ENCODE measurements around the gene TOM1.

The TOM1 gene

GRCh38 chr22:35333220-35333619, 33.5 kb downstream of the TOM1 start:
- no peak for DNase-seq
- in situ Hi-C loops (cut with HindIII; ENCODE audit: low pct_ligation_motif_present, low sequenced_read_pairs) = no loop called here
- H3K27ac ChIP-seq = no peak overlapping the region
- no peaks in the 10 kb centered on the region for H3K27me3 ChIP-seq (replicated peaks)
- H3K4me3 ChIP-seq (ENCODE audit: low read depth, low read length) = no peak overlapping the region
- TF ChIP-seq CTCF (IDR thresholded peaks at IDR 0.05; ENCODE audit: low read depth, low read length, missing control alignments) = no peak
- H3K36me3 ChIP-seq (replicated peaks) = peaks cover 55% of the 10 kb centered on the region

- H3K36me3 ChIP-seq (replicated peaks) = peaks cover 57% of the 10 kb centered on the region
- no peak overlapping the region for H3K27ac ChIP-seq
- H3K27me3 ChIP-seq (replicated peaks) = no peaks in the 10 kb centered on the region
- no peak for TF ChIP-seq CTCF (IDR thresholded peaks at IDR 0.05; ENCODE audit: low read depth, low read length, missing control alignments)
- no peak overlapping the region for H3K4me3 ChIP-seq (ENCODE audit: low read depth, low read length)
- no peak for DNase-seq
- in situ Hi-C loops (cut with HindIII; ENCODE audit: low pct_ligation_motif_present, low sequenced_read_pairs) = no loop called here
Measured at GRCh38 chr22:35334004-35334403, 34.3 kb downstream of the TOM1 start.

GRCh38 chr22:35335468-35335867, 35.8 kb downstream of the TOM1 start:
- H3K27ac ChIP-seq = no peak overlapping the region

GRCh38 chr22:35335936-35336781, 36.5 kb downstream of the TOM1 start:
- DNase-seq = no peak

More at GRCh38 chr22:35335468-35335867, 35.8 kb downstream of the TOM1 start:
- H3K27me3 ChIP-seq (replicated peaks) = no peaks in the 10 kb centered on the region
- no peak overlapping the region for H3K4me3 ChIP-seq (ENCODE audit: low read depth, low read length)
- H3K36me3 ChIP-seq (replicated peaks) = peaks cover 54% of the 10 kb centered on the region
- DNase-seq = no peak
- in situ Hi-C loops (cut with HindIII; ENCODE audit: low pct_ligation_motif_present, low sequenced_read_pairs) = no loop called here
- no peak for TF ChIP-seq CTCF (IDR thresholded peaks at IDR 0.05; ENCODE audit: low read depth, low read length, missing control alignments)

GRCh38 chr22:35337932-35338331, 38.2 kb downstream of the TOM1 start:
- DNase-seq = no peak
- in situ Hi-C loops (cut with HindIII; ENCODE audit: low pct_ligation_motif_present, low sequenced_read_pairs) = no loop called here
- H3K27ac ChIP-seq = no peak overlapping the region
- peaks cover 47% of the 10 kb centered on the region for H3K36me3 ChIP-seq (replicated peaks)
- no peaks in the 10 kb centered on the region for H3K27me3 ChIP-seq (replicated peaks)
- H3K4me3 ChIP-seq (ENCODE audit: low read depth, low read length) = no peak overlapping the region
- TF ChIP-seq CTCF (IDR thresholded peaks at IDR 0.05; ENCODE audit: low read depth, low read length, missing control alignments) = peak; percentile 31

More at GRCh38 chr22:35335936-35336781, 36.5 kb downstream of the TOM1 start:
- Histone ChIP-seq H3K27ac (no peak overlapping the region), H3K4me3 (ENCODE audit: low read depth, low read length) (no peak overlapping the region), H3K36me3 (replicated peaks) (peaks cover 55% of the 10 kb centered on the region), H3K27me3 (replicated peaks) (no peaks in the 10 kb centered on the region)
- in situ Hi-C loops (cut with HindIII; ENCODE audit: low pct_ligation_motif_present, low sequenced_read_pairs) = no loop called here
- TF ChIP-seq CTCF (IDR thresholded peaks at IDR 0.05; ENCODE audit: low read depth, low read length, missing control alignments) = no peak

Measured in brain microvascular endothelial cell (primary cell).